HG03442 (cell line): Measurements from ENCODE around the gene KRT6B.
"Not testable (repeated sequence)": the region's sequence is repeated elsewhere in the genome, so short reads cannot be mapped to it uniquely, and the experiment has no call there.

Experiments used
- ATAC-seq: cut with Tn5 transposase; IDR thresholded peaks from one replicate; pipeline ENCODE4 v1.9.1; 2021; ENCODE audit warnings: mild to moderate bottlenecking, moderate library complexity; ENCODE audit not compliant: unreplicated experiment

The KRT6B gene

GRCh38 chr12:52452101-52452500, at the start of gene KRT6B:
TSS of gene KRT6B (minus strand) at chr12:52452146. CDS start at chr12:52452078, 68 bp downstream.
- ATAC-seq = no peak

- no peak for ATAC-seq
Measured at GRCh38 chr12:52501490-52501889, 49.5 kb upstream of the KRT6B start.

GRCh38 chr12:52500574-52500973, 48.6 kb upstream of the KRT6B start:
- ATAC-seq = not testable (repeated sequence)

GRCh38 chr12:52499806-52500560, 48.0 kb upstream of the KRT6B start:
- ATAC-seq = no peak

GRCh38 chr12:52498946-52499345, 47.0 kb upstream of the KRT6B start:
- no peak for ATAC-seq

- ATAC-seq = no peak
Measured at GRCh38 chr12:52497975-52498374, 46.0 kb upstream of the KRT6B start.

- ATAC-seq = no peak
Measured at GRCh38 chr12:52496590-52497071, 44.7 kb upstream of the KRT6B start.

GRCh38 chr12:52496054-52496453, 44.1 kb upstream of the KRT6B start:
- ATAC-seq = no peak

GRCh38 chr12:52495389-52495788, 43.4 kb upstream of the KRT6B start:
- no peak for ATAC-seq

GRCh38 chr12:52494518-52494917, 42.6 kb upstream of the KRT6B start:
- no peak for ATAC-seq

GRCh38 chr12:52494100-52494499, 42.2 kb upstream of the KRT6B start:
- no peak for ATAC-seq

- no peak for ATAC-seq
Measured at GRCh38 chr12:52493172-52493571, 41.2 kb upstream of the KRT6B start, which contains the start of gene KRT6A. TSS of gene KRT6A (minus strand) at chr12:52493257. CDS start at chr12:52493188, 69 bp downstream.

- not testable (repeated sequence) for ATAC-seq
Measured at GRCh38 chr12:52492405-52492804, 40.5 kb upstream of the KRT6B start.

GRCh38 chr12:52491495-52491894, 39.5 kb upstream of the KRT6B start:
- not testable (repeated sequence) for ATAC-seq

- ATAC-seq = no peak
Measured at GRCh38 chr12:52488736-52489135, 36.8 kb upstream of the KRT6B start.

GRCh38 chr12:52487744-52488443, 35.9 kb upstream of the KRT6B start:
- not testable (repeated sequence) for ATAC-seq

GRCh38 chr12:52487211-52487610, 35.3 kb upstream of the KRT6B start:
- no peak for ATAC-seq

- ATAC-seq = no peak
Measured at GRCh38 chr12:52486166-52487105, 34.5 kb upstream of the KRT6B start.

- no peak for ATAC-seq
Measured at GRCh38 chr12:52480073-52480472, 28.1 kb upstream of the KRT6B start.

- no peak for ATAC-seq
Measured at GRCh38 chr12:52477651-52478050, 25.7 kb upstream of the KRT6B start.

GRCh38 chr12:52474212-52474611, 22.3 kb upstream of the KRT6B start:
- no peak for ATAC-seq
